Rectal smooth muscle tissue (tissue), 1 donor: ENCODE results near the gene NOX4.
"Not testable (repeated sequence)": the region's sequence is repeated elsewhere in the genome, so short reads cannot be mapped to it uniquely, and the experiment has no call there.

Experiments
- H3K27ac ChIP-seq: one replicate; pipeline ENCODE4 v1.7.0; 2013; ENCODE audit warnings: low read depth, low read length, inconsistent platforms
- H3K27me3 ChIP-seq: one replicate; pipeline ENCODE4 v1.7.0; 2013; ENCODE audit warnings: low read length; ENCODE audit not compliant: control insufficient read depth, insufficient read depth
- H3K36me3 ChIP-seq: one replicate; pipeline ENCODE4 v1.7.0; 2013; ENCODE audit warnings: low read length; ENCODE audit not compliant: control insufficient read depth, insufficient read depth
- H3K4me1 ChIP-seq: one replicate; pipeline ENCODE4 v1.7.0; 2013; ENCODE audit warnings: low read length; ENCODE audit not compliant: control insufficient read depth, insufficient read depth
- H3K4me3 ChIP-seq: one replicate; pipeline ENCODE4 v1.7.0; 2013; ENCODE audit warnings: low read length
- H3K9ac ChIP-seq: one replicate; pipeline ENCODE4 v1.7.0; 2013; ENCODE audit warnings: low read length

Gene NOX4

DNA sequence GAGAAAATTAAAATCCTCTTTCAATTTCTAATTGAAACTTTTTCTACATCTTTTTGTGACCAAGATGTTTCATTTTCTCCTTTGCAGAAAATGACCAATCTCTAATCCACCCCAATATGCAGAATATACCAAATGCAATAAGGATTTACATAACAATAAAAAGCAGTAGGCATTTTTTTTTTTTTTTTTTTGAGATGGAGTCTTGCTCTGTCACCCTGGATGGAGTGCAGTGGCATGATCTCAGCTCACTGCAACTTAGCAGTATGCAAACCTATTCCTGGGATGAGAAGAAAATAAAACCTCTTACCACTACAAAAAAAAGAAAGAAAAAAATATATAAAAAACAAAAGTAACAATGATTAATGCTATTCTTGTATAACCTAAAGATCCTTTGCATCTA, 132.0 kb downstream of the NOX4 start:
- H3K27me3 ChIP-seq, H3K27ac ChIP-seq, H3K9ac ChIP-seq, H3K4me3 ChIP-seq, H3K4me1 ChIP-seq, H3K36me3 ChIP-seq: not testable (repeated sequence)

DNA sequence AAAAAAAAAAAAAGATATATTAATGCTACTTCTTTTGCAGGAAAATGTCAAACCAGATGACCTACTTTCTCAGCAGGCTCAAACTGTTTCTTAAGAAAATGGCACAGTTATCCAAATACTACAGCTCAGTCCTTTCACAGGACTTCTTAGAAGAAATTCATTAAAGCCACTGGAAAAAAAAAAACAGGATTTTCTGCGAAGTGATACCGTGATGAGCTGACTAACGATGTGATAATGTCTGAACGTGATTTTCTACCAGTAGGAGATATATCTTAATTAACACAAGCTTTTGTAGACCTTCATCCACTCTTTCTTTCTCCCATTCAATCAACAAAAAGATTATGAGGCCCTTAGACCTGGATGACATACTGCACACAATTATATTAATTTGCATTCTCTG, 132.4 kb downstream of the NOX4 start:
- Histone ChIP-seq H3K4me1 (no peaks in the 10 kb centered on the region), H3K4me3 (no peak overlapping the region), H3K27ac (no peak overlapping the region), H3K9ac (no peak overlapping the region), H3K36me3 (no peaks in the 10 kb centered on the region), H3K27me3 (no peaks in the 10 kb centered on the region)

DNA sequence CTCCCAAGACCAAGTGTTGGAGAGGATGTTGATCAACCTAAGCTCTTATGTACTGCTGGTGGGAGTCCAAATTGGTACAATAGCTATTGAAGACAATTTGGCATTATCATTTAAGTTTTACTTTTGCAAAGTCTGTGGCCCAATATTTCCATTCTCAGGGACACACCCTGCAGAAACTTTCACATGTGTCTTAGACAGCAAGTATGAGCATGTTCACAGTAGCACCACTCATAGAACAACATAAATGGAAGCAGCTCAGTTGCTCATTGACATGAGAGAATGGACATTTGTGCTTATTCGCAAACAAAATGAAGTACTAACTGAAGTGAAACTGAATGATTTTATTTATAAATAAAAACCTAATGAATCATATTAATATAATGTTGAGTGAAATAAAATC, 135.5 kb downstream of the NOX4 start:
- H3K4me1 ChIP-seq: no peaks in the 10 kb centered on the region
- H3K4me3 ChIP-seq: no peak overlapping the region
- H3K36me3 ChIP-seq: no peaks in the 10 kb centered on the region
- H3K27me3 ChIP-seq: no peaks in the 10 kb centered on the region
- H3K9ac ChIP-seq: no peak overlapping the region
- H3K27ac ChIP-seq: no peak overlapping the region

DNA sequence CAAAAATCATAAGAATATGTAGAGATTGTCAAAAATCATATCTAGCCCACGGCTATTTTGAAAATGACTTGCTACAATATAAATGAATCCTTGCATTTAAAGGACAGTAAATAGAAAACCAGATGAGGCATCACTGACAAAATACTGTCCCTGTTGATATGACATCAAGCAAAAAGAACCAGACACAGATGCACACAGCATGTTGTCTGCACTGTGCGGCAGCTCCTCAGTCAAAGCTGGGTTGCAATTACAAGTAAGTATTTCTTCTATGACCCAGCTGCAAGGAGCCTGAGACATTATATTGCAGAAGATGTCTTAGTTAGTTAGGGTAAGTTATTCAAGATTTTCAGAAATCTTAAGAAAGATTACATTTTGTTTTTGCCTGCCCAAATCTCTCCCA, 136.7 kb downstream of the NOX4 start:
- not testable (repeated sequence) for H3K4me3 ChIP-seq, H3K9ac ChIP-seq, H3K27me3 ChIP-seq, H3K27ac ChIP-seq, H3K4me1 ChIP-seq, H3K36me3 ChIP-seq

DNA sequence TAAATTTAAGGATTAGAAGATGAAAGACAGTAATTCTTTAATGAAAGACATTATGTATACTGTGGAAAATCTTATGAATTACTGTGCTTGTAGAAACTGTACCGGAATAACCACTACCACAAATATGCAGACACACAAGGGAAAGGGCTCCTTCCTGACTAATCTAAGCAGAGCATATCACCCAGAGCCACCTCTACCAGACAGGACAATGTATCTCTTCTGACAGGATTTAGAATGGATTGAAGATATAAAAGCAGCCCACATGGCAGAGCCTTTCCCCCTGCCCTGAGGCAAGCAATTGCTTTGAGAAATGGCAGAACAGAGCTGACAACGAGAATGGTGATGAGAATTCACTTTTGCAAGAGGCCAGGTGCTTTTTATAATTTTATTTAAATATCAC, 144.1 kb downstream of the NOX4 start:
- H3K27me3 ChIP-seq: no peaks in the 10 kb centered on the region
- no peak overlapping the region for H3K9ac ChIP-seq
- no peaks in the 10 kb centered on the region for H3K36me3 ChIP-seq
- no peaks in the 10 kb centered on the region for H3K4me1 ChIP-seq
- no peak overlapping the region for H3K4me3 ChIP-seq
- H3K27ac ChIP-seq: no peak overlapping the region

DNA sequence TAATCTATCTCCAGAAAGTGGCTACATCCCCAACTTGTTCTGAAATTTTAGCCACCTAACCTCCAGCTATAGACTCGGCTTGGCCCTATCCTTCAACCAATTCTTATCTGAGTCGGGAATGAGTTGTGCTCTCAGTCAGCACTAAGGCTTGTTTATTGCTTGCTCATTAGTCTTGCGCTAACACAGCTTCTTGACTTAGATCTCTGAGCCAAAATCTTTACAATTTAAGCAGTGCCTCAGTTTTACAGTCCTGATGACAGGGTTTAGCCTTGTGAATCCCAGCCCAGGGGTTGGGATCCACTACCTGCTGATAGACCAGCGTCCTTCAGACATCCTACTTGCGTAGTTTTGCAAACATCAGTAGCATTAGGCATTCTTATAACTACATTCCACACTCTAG, 144.6 kb downstream of the NOX4 start:
- Histone ChIP-seq H3K4me3 (no peak overlapping the region), H3K27me3 (no peaks in the 10 kb centered on the region), H3K9ac (no peak overlapping the region), H3K36me3 (no peaks in the 10 kb centered on the region), H3K27ac (no peak overlapping the region), H3K4me1 (no peaks in the 10 kb centered on the region)

DNA sequence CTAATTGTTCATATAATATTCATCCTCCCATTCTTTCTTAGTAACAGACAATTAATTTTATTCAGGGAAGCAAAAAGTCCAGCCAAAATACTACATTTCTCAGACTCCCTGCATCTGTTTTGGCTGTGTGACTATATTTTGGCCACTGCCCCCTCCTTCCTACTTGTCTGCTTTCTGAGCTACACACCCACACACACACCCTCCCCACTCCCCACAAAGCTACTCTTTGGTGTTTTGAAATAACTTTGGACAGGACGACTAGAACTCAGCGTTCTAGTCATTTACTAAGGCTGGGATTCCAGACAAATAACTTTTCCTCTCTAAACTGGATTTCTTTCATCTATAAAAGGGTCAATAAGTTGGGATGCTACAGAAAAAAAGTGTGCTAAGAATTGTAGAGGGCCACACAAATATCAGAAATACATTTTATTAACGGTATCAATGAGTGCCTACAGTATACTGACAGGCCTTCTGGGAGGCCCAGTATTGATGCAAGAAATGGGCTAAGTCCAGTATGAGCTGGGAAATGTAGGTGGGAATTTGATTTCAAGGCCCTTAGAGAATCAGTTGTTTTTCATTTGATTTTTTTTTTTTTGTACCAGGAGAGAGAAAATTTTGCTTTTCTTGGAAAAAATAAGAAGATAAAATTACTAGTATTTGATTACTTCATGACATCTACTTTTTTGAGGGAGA, 148.1 kb downstream of the NOX4 start:
- H3K9ac ChIP-seq, H3K4me1 ChIP-seq, H3K36me3 ChIP-seq, H3K27ac ChIP-seq, H3K27me3 ChIP-seq, H3K4me3 ChIP-seq: not testable (repeated sequence)

DNA sequence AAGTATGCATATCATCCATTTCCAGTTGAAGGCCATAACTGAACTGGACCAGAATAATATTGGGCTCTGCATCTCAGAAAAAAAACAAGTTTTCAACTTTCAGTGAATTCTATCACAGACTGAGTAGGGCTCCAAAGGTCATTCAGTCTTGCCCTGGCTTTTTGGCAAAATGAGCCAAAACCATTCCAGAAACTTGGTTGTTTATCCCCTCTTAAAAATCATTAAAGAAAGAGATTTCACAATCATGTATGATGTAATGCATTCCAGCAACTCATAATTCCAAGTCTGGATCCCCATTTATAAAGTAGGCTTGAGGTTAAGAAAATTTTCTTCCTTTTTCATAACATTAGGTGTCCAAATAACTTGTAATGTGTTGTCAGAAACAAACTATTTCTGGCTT, 150.7 kb downstream of the NOX4 start:
- H3K36me3 ChIP-seq, H3K4me1 ChIP-seq, H3K27ac ChIP-seq, H3K27me3 ChIP-seq, H3K9ac ChIP-seq, H3K4me3 ChIP-seq: not testable (repeated sequence)

DNA sequence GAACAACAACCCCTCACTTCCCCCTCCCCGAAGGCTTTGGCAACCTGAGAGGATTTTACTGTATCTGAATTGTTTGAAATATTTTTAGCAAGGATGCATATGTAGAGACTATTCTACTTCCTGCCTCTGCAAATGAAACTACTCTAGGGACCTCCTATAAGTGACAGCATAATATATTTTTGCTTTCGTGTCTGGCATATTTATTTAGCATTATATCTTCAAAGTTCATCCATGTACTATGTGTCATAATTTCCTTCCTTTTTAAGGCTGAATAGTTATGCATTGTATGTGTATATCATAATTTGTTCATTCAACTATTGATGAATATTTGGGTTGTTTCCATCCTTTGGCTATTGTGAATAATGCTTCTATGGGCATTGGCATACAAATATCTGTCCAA, 153.1 kb downstream of the NOX4 start:
- not testable (repeated sequence) for H3K27ac ChIP-seq, H3K36me3 ChIP-seq, H3K4me1 ChIP-seq

DNA sequence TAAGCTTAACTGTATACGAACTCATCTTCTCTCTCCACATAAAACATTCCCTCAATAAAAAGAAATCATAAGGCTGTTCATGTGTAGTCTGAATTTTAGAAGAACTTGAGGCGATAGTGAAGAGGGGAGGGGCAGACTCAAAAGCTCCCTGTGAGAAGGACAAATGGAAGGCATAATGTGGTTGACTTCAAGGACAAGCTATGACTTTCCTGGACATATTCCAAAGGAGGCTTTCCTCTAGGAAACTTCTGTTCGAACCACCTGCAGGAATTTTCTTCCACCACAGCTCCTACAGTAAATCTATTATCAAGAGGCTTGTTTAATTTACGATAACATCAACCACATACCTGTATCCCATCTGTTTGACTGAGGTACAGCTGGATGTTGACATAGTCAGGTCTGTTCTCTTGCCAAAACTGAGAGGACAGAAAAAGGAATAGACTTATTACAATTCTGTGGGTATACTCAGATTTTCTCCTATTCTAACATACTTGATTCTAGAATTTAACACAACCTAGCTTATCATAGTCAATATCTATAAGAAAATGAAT, 154.0 kb downstream of the NOX4 start:
- H3K4me3 ChIP-seq, H3K27me3 ChIP-seq, H3K36me3 ChIP-seq, H3K4me1 ChIP-seq, H3K27ac ChIP-seq, H3K9ac ChIP-seq: not testable (repeated sequence)

More for the DNA sequence above, 153.1 kb downstream of the NOX4 start:
- H3K27me3 ChIP-seq, H3K9ac ChIP-seq, H3K4me3 ChIP-seq: not testable (repeated sequence)

DNA sequence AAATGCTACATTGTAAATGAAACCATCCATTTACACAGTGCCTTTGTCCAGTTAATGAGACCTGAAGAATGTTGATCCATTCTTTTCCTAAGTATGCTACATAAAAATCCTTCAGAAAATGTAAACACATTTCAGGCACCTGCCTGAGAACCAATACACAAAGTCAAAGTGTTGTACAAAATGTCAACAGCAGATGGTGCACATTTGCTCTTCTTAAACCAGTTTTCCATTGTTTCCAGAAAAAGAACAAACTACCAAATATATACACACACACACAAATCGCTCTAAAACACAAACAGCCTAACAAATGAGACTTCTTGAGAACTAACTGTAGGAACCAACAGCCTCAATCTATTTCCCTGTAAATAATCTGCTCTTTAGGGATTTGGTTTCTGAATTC, 157.5 kb downstream of the NOX4 start:
- H3K36me3 ChIP-seq, H3K4me3 ChIP-seq, H3K27me3 ChIP-seq, H3K27ac ChIP-seq, H3K4me1 ChIP-seq, H3K9ac ChIP-seq: not testable (repeated sequence)

DNA sequence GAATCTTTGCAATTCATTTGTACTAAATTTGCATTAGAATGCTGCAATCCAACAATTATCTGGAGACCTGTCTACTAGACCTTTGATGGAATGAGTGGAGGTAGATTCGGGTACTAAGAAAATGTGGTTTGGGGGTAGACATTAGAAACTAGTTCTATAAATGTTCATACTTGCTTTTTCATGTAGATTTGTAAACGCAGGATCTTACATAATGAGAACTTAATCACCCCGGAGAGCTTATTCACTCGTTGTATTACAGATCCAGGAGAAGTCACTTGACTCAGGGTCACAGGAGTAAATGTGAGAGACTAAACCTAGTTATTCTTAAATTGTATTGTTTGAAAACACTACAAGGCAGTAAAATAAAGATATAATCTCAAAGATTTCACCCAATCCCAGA, 159.2 kb downstream of the NOX4 start:
- H3K4me3 ChIP-seq, H3K36me3 ChIP-seq, H3K9ac ChIP-seq, H3K27ac ChIP-seq, H3K27me3 ChIP-seq, H3K4me1 ChIP-seq: not testable (repeated sequence)

DNA sequence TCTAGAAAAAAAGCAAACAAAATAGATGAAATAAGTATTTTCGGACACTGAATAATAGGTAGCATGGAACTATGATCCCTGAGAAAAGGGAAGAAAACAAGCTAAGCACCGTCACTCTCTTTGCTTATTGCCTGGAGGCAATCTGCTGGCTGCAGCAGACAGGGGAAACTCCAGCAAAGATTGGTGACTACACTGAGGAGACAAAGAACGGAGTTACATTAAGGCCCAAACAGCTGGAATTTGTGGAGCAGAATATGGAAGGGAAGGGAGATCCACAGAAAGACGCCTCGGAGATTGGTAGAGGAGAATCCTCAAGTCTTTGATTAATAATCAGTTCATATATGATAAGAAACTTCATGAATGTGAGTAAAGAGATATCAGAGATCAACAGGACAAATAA, 163.3 kb downstream of the NOX4 start:
- Histone ChIP-seq H3K27me3 (no peaks in the 10 kb centered on the region), H3K9ac (no peak overlapping the region), H3K4me1 (no peaks in the 10 kb centered on the region), H3K4me3 (no peak overlapping the region), H3K36me3 (no peaks in the 10 kb centered on the region), H3K27ac (no peak overlapping the region)
